GM21529 (cell line): ENCODE measurements around the gene DNAAF5.
"Not testable (repeated sequence)": the region's sequence is repeated elsewhere in the genome, so short reads cannot be mapped to it uniquely, and the experiment has no call there.

Experiments used
- ATAC-seq: cut with Tn5 transposase; IDR thresholded peaks from one replicate; pipeline ENCODE4 v1.9.1; 2021; ENCODE audit not compliant: unreplicated experiment

The DNAAF5 gene

DNA sequence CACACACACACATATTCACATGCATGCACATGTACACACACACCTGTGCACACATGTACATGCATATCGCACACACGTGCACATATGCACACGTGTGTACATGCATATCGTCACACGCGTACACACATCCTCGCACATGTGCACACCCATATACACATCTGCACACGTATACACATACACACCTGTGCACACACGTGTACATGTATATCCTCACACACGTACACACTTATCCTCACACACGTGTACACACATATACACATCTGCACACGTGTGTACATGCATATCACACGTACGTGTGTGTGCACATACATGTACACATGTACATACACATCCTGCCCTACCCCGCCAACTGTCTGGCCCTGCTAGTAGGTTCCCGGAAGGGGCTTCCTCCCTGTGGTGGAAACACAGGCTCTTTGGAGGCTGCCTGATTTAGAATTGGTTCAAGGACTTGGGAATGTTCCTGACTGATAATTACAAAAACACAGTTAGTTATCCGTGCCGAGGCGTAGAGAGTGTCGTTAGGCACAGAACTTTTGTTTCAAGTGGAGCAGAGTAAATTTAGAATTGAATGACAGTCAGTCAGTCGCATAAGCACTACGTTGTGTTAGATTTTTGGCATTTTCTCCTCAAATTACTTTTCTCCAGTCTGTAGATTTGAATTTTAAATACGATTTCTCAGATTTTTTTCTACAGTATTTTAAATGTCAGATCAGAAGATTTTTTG is 19.1 kb downstream of the DNAAF5 start:
- no peak for ATAC-seq

GRCh38 chr7:746155-747061 is 19.9 kb downstream of the DNAAF5 start:
- ATAC-seq, result no peak

DNA sequence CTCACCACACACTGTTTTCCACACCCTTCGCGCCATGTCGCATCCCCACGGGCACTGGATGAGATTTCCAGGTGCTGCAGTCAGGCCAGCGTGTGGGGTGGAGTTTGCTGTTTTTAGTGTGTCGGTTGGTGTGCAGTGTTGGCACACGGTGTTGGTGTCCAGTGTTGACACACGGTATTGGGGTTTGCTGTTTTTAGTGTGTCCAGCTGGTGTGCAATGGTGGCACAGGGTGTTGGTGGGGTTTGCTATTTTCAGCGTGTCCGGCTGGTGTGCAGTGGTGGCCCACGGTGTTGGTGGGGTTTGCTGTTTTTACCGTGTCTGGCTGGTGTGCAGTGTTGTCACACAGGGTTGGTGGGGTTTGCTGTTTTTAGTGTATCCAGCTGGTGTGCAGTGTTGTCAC is 20.7 kb downstream of the DNAAF5 start:
- ATAC-seq, result no peak

GRCh38 chr7:748446-748845 is 21.9 kb downstream of the DNAAF5 start:
- ATAC-seq, result no peak

- no peak for ATAC-seq
Observed at GRCh38 chr7:749140-749551, 22.6 kb downstream of the DNAAF5 start.

- no peak for ATAC-seq
Observed at GRCh38 chr7:750111-750905, 23.8 kb downstream of the DNAAF5 start.

DNA sequence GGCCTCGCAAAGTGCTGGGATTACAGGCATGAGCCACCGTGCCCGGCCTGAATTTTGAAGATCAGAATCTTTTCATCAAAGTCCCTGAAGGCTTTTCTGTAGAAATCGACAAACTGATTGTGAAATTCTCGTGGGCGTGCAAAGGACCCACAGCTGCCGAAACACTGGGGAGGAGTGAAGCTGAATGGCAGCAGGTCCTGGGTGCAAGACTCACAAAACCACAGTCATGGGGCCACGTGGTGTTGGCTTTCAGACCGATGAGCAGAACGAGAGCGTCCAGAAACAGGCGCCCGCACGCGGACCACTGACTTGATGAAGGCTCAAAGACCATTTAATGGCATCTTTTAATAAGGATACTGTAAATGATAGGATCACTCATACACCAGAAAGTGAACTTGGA is 25.3 kb downstream of the DNAAF5 start:
- ATAC-seq, result no peak

- ATAC-seq, result not testable (repeated sequence)
Observed at GRCh38 chr7:752256-752655, 25.8 kb downstream of the DNAAF5 start.

DNA sequence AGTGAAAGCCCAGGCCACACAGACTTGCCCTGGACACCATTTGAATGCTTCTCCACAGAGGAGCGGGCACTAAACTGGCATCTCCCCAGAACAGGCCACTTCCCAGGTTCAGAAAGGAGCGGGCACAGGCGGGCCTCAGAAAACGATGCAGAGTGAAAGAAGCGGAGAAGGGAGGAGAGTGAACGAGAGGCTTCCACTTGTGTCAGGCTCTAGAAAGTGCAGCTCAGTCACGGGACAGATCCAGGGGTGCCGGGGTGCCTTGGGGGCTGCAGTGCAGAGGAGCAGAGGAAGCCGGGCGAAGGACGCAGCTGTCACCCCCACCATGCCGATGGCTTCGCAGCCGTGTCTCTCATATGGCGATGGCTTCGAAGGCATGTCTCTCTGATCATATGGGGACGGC is 26.7 kb downstream of the DNAAF5 start:
- ATAC-seq, result no peak

DNA sequence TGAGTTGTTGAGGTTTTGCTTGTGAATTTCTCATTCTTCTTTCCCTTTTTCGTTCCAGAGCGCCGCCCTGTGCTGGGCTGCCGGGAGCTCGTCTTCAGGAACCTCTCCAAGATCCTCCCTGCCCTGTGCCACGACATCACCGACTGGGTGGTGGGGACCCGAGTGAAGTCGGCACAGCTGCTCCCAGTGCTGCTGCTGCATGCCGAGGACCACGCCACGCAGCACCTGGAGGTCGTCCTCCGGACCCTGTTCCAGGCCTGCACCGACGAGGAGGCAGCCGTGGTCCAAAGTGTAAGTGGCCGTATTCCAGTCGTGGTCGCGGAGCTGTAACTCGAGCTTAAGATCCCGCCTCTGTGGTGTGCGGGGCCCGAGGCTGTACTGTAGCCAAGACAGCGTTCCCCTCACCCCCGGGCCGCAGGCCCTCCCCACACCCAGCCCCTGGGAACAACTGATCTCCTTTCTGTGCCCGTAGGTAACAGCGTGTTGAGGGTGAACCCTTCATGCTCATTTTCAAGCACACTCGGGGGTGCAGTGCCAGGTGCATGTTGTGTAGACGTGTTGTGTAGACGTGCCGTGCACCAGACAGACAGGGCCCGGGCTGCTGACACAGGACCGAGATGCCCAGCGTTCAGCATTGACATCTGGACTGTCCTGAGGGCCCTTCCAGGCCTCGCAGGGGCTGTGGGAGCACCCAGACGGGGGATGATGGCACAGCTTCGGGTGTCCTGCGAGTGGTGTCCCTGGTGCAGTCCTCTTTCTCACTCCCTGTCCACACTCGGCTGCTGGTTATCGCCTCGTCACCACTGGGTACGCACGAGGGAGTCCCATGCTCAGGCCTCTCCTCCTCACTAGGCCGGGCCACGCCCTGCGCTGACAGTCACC is 28.3 kb downstream of the DNAAF5 start:
- no peak for ATAC-seq

DNA sequence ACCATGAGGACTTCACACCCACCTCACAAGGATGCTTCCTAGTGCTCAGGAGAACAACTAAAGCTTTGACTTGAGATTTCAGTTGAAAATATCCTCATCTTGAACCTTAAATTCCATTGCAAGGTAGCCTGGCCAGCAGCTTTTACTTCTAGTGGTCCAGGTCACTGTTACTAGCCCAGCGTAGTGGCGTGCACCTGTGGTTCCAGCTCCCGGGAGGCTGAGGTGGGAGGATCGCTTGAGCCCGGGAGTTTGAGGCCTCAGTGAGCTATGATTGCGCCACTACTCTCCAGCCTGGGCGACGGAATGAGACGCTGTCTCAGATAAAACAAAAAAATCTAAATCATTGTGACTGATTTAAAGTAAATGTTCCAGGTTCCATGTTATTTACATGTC is 28.9 kb downstream of the DNAAF5 start:
- no peak for ATAC-seq

GRCh38 chr7:756231-756927 is 29.9 kb downstream of the DNAAF5 start:
- ATAC-seq, result no peak

GRCh38 chr7:756928-757560 is 30.5 kb downstream of the DNAAF5 start:
- no peak for ATAC-seq

- no peak for ATAC-seq
Observed at GRCh38 chr7:757741-758163, 31.3 kb downstream of the DNAAF5 start.

DNA sequence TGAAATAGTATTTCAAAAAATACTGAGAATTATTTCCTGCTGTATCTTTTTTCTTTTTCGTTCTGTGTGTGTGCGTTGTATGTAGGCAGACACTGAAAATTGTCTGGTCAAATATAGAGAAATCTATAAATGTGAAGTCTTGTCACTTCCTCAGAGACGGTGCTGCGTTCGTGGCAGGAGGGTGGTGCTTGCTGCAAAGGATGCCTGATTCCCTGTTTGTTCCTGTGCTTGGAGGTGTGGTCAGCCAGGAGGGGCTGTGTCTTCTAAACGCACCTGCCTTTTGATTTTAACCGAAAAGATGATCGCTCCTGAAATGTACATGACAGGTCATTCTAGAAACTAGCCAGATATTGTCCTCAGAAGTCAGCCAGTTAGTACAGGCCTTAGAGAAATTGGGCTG is 33.1 kb downstream of the DNAAF5 start:
- no peak for ATAC-seq

GRCh38 chr7:760006-760405 is 33.5 kb downstream of the DNAAF5 start:
- no peak for ATAC-seq

DNA sequence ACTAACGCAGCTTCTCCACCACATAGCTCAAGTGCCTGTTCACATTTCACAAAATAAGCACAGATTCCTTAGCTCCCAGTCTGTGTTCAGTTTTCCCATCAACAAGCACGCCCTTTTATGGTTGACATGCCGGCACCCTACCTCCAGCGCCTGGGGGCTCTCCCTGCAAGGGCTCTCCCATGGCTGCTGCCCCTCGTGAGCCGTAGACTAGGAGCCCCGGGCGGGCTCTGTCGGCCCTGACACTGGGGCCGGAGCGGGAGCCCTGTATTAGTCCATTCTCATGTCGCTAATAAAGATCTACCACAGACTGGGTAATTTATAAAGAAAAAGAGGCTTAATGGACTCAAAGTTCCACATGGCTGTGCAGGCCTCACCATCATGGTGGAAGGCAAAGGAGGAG is 34.6 kb downstream of the DNAAF5 start:
- ATAC-seq, result no peak

DNA sequence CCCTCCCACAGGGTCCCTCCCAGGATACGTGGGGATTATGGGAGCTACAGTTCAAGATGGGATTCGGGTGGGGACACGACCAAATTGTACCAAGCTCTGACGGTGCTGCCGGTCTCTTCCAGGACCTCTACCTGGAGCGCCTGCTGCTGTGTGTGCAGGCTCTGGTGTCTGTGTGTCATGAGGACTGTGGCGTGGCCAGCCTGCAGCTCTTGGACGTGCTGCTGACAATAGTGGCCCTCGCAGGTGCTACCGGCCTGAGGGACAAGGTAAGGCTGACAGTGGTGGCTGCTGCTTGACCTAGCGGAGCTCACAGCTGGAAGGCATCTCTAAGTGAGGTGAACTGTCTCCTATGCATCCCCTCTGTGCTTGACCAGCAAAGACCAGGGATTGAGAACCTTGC is 35.1 kb downstream of the DNAAF5 start:
- no peak for ATAC-seq

DNA sequence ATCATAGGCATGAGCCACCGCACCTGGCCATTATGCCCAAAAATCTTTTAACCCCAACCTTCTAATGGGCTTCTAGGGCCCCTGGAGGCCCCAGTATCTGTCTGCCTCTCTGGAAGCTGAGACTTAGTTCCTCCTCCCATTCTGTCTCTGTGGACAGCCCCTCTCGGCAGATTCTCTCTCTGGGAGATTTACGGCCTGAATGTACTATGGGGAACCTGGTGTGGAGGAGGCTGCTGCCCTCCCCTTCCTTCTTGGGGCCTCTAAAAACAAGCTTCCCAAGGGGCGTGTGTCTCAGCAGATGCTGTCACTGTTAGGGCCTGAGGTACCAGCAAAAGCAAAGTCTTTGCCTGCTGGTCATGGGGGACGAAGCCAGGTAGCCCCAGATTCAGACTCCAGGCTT is 36.4 kb downstream of the DNAAF5 start:
- ATAC-seq, result no peak
